ENCODE measurements around the gene CAMK4. TPM values are rescaled to one million over a fixed set of nuclear protein-coding genes. Genes with fewer than 3 reads are reported as not detected.
A peak's percentile ranks its signal among the peaks of the same experiment; 100 is the strongest.
"Not testable (repeated sequence)": the region's sequence is repeated elsewhere in the genome, so short reads cannot be mapped to it uniquely, and the experiment has no call there.

Gene CAMK4
- total RNA-seq, 2 donors from 2014 or later: 5.4 to 16.2 TPM

DNA sequence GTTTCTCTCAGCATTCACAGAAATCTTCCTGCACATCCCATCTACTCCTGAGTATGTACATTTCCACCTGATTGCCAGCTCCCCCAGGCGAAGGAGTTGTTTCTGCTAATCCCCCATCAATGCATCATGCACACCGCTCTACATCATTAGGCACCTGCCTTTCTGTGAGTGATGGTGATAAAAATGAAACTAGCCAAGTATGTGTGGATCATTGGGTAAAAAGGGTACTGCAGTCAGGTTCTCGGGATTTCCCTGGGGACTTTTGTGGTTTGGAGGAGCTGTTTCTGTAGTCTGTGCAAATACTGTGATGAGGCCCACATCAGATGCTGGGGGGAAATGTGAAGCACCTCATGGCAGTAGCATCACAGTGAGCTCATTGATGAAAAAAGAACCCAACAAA is 30.4 kb downstream of the CAMK4 start:
- peak overlapping the region; percentile 61 for H3K4me3 Mint-ChIP-seq
- peak; percentile 73 for DNase-seq (ENCODE audit: low spot score)
- H3K9me3 Mint-ChIP-seq: no peaks in the 10 kb centered on the region
- peaks cover 9 to 14% of the 10 kb centered on the region in 2 donors for H3K4me1 Mint-ChIP-seq (ENCODE audit: low read depth in 2 of 2)
- H3K27ac Mint-ChIP-seq: peak overlapping the region in 1 of 2 donors; percentile 60
- ATAC-seq: peak; percentile 91 to 92
- H3K36me3 Mint-ChIP-seq: no peaks in the 10 kb centered on the region
- H3K27me3 Mint-ChIP-seq: peaks cover 0 to 4% of the 10 kb centered on the region in 2 donors

DNA sequence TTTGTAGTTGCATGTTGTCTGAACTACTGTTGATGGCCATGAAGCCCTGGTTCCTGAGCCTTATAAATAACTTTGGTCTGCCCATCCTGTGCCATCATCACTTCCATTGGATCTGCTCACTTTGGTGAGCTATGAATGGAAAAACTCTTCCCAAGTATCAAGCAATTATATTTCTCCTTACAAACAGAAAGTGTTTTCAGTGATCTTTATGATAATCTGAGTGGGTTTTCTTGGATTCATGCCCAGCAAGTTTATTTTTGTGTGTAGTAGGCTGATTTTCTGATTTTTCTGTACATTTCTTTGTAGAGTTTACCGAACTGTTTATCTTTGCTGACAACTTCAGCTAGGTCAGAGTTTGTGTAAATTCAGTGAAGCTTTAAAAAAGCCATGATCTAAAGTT is 31.0 kb downstream of the CAMK4 start:
- Mint-ChIP-seq H3K4me3 (peak overlapping the region; percentile 61), H3K9me3 (no peaks in the 10 kb centered on the region), H3K27me3 (peaks cover 0 to 4% of the 10 kb centered on the region in 2 donors), H3K27ac (peak overlapping the region; percentile 57 to 60), H3K4me1 (ENCODE audit: low read depth in 2 of 2) (peaks cover 9 to 14% of the 10 kb centered on the region in 2 donors), H3K36me3 (no peaks in the 10 kb centered on the region)
- DNase-seq (ENCODE audit: low spot score) (no peak), ATAC-seq (peak in 1 of 2 donors; percentile 4)

DNA sequence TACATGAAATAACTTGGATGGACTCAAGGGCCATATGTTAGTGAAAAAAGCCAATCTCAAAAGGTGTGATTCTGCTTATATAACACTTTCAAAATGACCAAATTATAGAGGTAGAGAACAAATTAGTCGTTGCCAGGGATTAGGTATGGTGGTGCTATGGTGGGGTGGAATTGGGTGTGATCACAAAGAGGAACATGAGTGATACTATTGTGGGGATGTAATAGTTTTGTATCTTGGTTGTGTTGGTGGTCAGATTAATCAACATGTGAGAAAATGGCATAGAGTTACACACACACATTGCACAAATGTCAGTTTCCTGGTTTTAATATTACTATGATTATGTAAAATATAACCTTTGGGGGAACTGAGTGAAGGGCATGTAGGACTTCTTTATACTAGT is 31.9 kb downstream of the CAMK4 start:
- Mint-ChIP-seq H3K9me3 (no peaks in the 10 kb centered on the region), H3K4me3 (peak overlapping the region; percentile 61), H3K27me3 (peaks cover 0 to 4% of the 10 kb centered on the region in 2 donors), H3K27ac (peak overlapping the region; percentile 57 to 60), H3K4me1 (ENCODE audit: low read depth in 2 of 2) (peaks cover 9 to 14% of the 10 kb centered on the region in 2 donors), H3K36me3 (no peaks in the 10 kb centered on the region)
- no peak for DNase-seq (ENCODE audit: low spot score)
- ATAC-seq: peak; percentile 60 to 66

DNA sequence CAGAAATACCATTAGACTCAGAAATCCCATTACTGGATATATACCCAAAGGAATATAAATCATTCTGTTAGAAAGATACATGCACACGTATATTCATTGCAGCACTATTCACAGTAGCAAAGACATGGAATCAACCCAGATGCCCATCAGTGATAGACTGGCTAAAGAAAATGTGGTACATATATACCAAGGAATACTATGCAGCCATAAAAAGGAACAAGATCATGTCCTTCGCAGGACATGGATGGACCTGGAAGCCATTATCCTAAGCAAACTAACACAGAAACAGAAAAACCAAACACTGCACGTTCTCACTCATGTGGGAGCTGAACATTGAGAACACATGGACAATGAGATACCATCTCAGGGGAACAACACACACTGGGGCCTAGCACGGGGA is 33.4 kb downstream of the CAMK4 start:
- H3K27ac Mint-ChIP-seq; H3K9me3 Mint-ChIP-seq; H3K36me3 Mint-ChIP-seq; ATAC-seq; H3K27me3 Mint-ChIP-seq; H3K4me3 Mint-ChIP-seq; DNase-seq (ENCODE audit: low spot score): not testable (repeated sequence)
- H3K4me1 Mint-ChIP-seq (ENCODE audit: low read depth in 2 of 2): peaks cover 9 to 14% of the 10 kb centered on the region in 2 donors

DNA sequence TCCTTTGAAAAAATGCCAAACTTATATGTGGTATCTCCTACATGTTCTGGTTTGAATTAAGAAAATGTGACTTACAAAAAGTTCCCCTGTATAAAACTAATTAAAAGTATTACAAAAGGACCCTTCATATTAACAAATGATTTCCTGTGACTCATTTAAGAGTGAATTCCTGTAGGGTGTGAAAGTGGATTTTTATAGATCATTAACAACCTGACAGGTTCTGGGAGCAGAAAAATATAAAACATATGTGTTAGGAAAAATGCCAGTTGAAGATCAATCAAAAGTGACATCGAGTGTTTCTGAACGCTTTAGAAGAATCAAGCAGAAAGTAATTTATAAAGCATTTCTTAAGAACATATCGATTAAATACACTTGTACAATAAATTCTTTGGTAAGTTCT is 35.5 kb downstream of the CAMK4 start:
- peaks cover 8 to 11% of the 10 kb centered on the region in 2 donors for H3K4me1 Mint-ChIP-seq (ENCODE audit: low read depth in 2 of 2)
- peaks cover 0 to 2% of the 10 kb centered on the region in 2 donors for H3K27me3 Mint-ChIP-seq
- no peak overlapping the region for H3K27ac Mint-ChIP-seq
- DNase-seq (ENCODE audit: low spot score): no peak
- H3K36me3 Mint-ChIP-seq: no peaks in the 10 kb centered on the region
- peaks cover 1% of the 10 kb centered on the region for H3K9me3 Mint-ChIP-seq
- H3K4me3 Mint-ChIP-seq: no peak overlapping the region
- ATAC-seq: no peak

DNA sequence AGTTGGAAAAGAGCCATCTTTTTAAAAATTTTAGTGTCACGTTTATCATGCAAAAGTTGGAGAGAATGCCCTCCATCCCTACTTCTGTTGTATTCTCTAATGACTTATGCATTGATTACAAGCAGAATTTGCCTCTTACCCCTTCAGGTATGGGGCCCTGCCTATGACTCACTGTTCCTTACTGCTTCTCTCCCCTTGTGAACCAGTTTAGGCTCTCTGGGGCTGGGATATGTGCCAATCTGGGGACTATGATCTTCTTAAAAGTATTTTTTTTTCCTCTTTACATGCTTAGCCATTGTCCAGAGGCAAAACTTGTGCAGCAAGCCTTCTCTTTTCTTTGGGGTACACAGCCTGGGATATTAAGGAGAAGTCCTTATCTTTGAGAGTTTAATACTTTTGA is 37.4 kb downstream of the CAMK4 start:
- Mint-ChIP-seq H3K27ac (no peak overlapping the region), H3K4me1 (ENCODE audit: low read depth in 2 of 2) (no peaks in the 10 kb centered on the region), H3K9me3 (peaks cover 4% of the 10 kb centered on the region), H3K27me3 (peaks cover 0 to 2% of the 10 kb centered on the region in 2 donors), H3K4me3 (no peak overlapping the region), H3K36me3 (no peaks in the 10 kb centered on the region)
- ATAC-seq (no peak), DNase-seq (ENCODE audit: low spot score) (no peak)

DNA sequence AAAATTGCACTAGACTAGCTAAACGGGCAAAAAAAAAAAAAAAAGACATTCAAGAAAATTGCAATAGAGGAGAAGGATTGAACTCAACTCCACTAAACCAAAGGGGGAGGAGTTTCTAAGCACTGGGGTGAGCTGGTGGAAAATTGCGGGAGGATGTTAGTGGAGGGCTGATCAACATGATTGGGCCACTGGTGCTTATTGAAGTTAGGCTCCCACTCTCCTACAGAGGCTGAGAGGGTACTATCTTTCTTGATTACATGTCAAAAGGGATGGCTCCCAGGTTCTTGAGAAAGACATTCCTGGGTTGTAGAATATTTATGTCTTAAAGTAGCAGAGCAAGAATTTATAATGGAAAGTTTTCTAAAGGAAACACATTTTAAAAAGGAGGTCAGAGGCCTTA is 38.0 kb downstream of the CAMK4 start:
- Mint-ChIP-seq H3K27me3 (peaks cover 0 to 2% of the 10 kb centered on the region in 2 donors), H3K36me3 (no peaks in the 10 kb centered on the region), H3K9me3 (peaks cover 4% of the 10 kb centered on the region), H3K4me1 (ENCODE audit: low read depth in 2 of 2) (no peaks in the 10 kb centered on the region), H3K4me3 (no peak overlapping the region), H3K27ac (no peak overlapping the region)
- no peak for ATAC-seq
- no peak for DNase-seq (ENCODE audit: low spot score)

DNA sequence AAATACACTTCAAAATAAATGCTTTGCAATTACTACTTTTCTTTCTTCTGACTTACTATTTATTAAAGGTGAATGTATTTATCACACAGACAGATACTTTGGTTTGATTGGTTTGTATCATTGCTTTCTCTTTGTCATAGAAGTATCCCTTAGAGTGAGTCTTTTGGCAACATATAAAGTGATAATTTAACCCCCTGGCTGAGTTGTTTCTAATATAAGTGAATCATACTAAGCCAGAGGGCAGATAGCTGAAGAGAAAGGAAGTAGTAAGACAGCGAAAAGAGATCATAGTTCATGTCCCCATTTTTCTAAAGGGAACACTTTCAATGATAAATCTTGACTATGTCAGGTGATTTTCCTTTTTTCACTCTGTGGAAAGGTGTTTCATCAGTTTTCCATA is 38.6 kb downstream of the CAMK4 start:
- Mint-ChIP-seq H3K4me3 (no peak overlapping the region), H3K9me3 (peaks cover 4% of the 10 kb centered on the region), H3K27me3 (peaks cover 0 to 2% of the 10 kb centered on the region in 2 donors), H3K36me3 (no peaks in the 10 kb centered on the region), H3K4me1 (ENCODE audit: low read depth in 2 of 2) (no peaks in the 10 kb centered on the region), H3K27ac (no peak overlapping the region)
- no peak for DNase-seq (ENCODE audit: low spot score)
- ATAC-seq: no peak

DNA sequence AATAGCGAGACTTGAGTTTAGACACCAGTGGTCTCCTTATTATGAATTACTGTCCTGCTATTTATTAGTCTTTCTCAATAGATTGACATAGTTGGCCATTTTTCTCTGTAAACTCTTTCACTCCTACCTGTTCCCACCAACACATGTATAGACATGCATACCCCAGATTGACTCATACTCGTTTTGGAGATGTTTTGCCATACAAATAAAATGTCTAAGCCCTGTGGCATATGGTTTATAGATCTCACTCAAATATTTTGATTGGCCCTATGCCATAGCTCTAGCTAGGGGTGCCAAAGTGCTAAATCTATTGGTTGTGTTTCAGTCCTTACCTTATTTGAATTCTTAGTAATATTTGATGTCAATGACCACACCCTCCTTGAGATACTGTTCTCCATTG is 42.3 kb downstream of the CAMK4 start:
- DNase-seq (ENCODE audit: low spot score): no peak
- peaks cover 0 to 6% of the 10 kb centered on the region in 2 donors for H3K27me3 Mint-ChIP-seq
- ATAC-seq: no peak
- H3K36me3 Mint-ChIP-seq: peaks cover 6% of the 10 kb centered on the region
- no peaks in the 10 kb centered on the region for H3K4me1 Mint-ChIP-seq (ENCODE audit: low read depth in 2 of 2)
- H3K9me3 Mint-ChIP-seq: peaks cover 10% of the 10 kb centered on the region
- H3K27ac Mint-ChIP-seq: no peak overlapping the region
- H3K4me3 Mint-ChIP-seq: no peak overlapping the region

DNA sequence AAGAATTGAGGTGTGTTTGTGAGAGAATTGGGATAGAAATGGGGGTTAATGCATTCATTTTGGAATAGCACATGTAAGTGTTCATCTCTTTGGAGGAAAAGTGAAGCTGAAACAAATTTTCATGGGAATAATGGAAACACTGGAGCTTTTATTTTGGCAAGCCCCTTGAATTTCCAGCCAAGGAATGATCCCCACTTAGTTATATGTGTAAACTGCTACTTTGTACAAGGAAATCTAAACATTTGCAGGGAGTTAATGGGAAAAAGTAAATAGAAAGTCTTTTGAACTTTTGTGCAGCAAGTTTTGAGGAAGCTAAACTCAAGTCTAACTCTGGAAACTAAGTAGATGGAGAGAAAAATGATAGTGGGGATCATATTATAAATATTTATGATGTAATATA is 44.1 kb downstream of the CAMK4 start:
- DNase-seq (ENCODE audit: low spot score) (no peak), ATAC-seq (no peak)
- no peak overlapping the region for H3K27ac Mint-ChIP-seq
- H3K27me3 Mint-ChIP-seq: peaks cover 0 to 10% of the 10 kb centered on the region in 2 donors
- peaks cover 10% of the 10 kb centered on the region for H3K9me3 Mint-ChIP-seq
- peaks cover 6% of the 10 kb centered on the region for H3K36me3 Mint-ChIP-seq
- no peaks in the 10 kb centered on the region for H3K4me1 Mint-ChIP-seq (ENCODE audit: low read depth in 2 of 2)
- no peak overlapping the region for H3K4me3 Mint-ChIP-seq

DNA sequence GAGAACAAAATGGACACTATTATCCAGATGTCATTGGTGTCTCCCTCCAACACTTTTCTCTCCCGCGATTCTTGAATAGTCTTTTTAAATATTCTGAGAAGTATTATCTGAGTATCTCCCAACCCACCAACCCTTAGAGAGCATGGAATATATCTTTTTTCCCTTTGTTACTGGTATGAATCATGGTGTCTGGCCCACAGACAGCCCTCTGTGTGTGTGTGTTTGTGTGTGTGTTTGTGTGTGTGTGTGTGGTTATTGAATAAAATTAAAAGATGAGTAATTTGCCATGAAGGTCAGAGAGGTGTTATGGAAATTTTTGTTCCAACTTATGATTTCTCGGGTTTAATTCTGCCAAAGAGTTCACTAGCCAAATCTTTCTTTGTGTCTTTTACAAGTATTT is 47.7 kb downstream of the CAMK4 start:
- H3K27ac Mint-ChIP-seq: no peak overlapping the region
- H3K36me3 Mint-ChIP-seq: peaks cover 6% of the 10 kb centered on the region
- H3K9me3 Mint-ChIP-seq: peaks cover 6% of the 10 kb centered on the region
- no peak for ATAC-seq
- DNase-seq (ENCODE audit: low spot score): no peak
- H3K4me3 Mint-ChIP-seq: no peak overlapping the region
- peaks cover 0 to 10% of the 10 kb centered on the region in 2 donors for H3K27me3 Mint-ChIP-seq
- H3K4me1 Mint-ChIP-seq (ENCODE audit: low read depth in 2 of 2): no peaks in the 10 kb centered on the region

DNA sequence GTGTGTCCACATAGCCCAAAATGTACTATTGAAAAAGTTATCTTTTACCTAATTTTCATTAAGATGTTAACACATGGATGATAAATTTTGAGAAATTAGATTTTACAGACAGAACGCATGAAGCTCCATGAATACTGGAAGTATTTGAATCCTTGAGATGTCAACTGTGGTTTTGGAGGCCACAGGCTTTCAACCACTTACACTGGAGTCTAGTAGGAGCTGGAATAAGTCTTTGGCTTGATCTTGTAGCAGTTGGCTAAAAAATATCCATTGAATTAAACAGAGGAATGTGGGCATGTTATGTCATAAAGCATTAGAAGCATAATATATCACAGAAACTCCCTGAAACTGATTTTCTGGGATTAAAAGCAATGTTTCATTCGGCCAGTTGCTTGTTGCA is 52.9 kb downstream of the CAMK4 start:
- DNase-seq (ENCODE audit: low spot score): no peak
- Mint-ChIP-seq H3K36me3 (no peaks in the 10 kb centered on the region), H3K4me1 (ENCODE audit: low read depth in 2 of 2) (no peaks in the 10 kb centered on the region), H3K4me3 (no peak overlapping the region), H3K27me3 (no peaks in the 10 kb centered on the region), H3K27ac (no peak overlapping the region), H3K9me3 (no peaks in the 10 kb centered on the region)
- ATAC-seq: no peak

DNA sequence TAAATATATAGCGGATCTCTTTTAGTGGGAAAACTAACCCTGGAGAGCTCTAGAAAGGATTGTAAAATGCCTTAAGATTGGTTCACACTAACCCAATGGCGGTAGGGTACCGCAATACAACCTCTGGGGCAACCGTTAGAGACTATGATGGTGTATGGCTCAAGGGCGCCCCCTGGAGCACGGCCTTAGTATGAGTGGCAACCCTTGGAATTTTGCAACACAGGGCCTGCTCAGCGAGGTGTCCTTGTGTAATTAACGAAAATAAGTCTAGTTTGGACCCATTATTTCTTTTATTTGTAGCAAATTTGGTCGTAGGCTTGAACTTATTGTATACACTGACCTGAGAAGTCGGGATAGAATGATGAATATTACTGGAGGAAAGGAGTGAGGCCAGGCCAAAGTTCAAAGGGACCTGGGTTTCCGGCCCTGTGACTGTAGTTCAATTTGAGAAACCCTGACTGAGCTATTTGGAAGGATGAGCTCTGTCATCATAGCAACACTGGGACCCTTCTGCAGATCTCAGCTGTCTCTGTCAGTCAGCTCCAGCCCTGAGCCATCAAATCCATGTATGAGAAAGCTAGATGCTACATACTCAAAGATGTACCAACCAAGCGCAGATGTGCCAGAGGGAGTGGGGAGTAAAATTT is 54.8 kb downstream of the CAMK4 start:
- Mint-ChIP-seq H3K4me3 (no peak overlapping the region), H3K36me3 (no peaks in the 10 kb centered on the region), H3K27ac (no peak overlapping the region), H3K4me1 (ENCODE audit: low read depth in 2 of 2) (no peaks in the 10 kb centered on the region), H3K27me3 (no peaks in the 10 kb centered on the region), H3K9me3 (no peaks in the 10 kb centered on the region)
- peak; percentile 72 for DNase-seq (ENCODE audit: low spot score)
- peak; percentile 82 to 87 for ATAC-seq

DNA sequence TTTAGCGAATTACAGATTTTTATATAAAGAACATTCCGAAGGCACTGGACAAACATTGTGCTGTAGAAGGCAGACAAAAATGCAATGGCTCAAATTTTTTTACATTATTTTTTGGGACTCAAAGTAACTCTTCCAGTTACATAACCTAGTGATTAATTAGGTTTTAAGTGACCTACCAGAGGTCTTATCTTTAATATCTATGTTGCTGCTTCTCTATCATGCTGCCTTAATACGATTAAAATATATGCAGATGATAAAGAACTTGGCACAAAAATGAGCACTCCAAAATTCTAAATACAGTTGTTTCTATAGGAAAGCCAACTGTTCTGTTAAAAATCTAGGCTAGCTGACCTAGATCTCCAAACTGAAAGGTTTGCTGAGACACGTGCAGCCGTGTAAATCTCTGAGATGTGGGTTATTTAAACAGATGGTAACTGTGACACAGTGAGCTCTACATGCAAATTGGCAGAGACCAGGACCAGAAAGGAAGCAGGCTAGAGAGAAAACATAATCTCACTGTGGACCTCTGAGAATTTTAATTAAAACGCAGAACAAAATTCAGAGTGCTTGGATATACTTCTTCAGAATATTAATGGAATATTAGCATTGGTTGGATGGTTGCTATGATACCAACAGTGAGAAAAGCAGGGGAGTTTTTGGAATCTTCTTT is 56.2 kb downstream of the CAMK4 start:
- H3K27ac Mint-ChIP-seq: no peak overlapping the region
- no peak for DNase-seq (ENCODE audit: low spot score)
- no peaks in the 10 kb centered on the region for H3K9me3 Mint-ChIP-seq
- H3K27me3 Mint-ChIP-seq: no peaks in the 10 kb centered on the region
- H3K36me3 Mint-ChIP-seq: no peaks in the 10 kb centered on the region
- H3K4me1 Mint-ChIP-seq (ENCODE audit: low read depth in 2 of 2): no peaks in the 10 kb centered on the region
- H3K4me3 Mint-ChIP-seq: no peak overlapping the region
- no peak for ATAC-seq

All from natural killer cell treated with Interleukin-12 subunit alpha and Interleukin-12 subunit beta and Interleukin-15 and Interleukin-18, amount 100 ng/mL, for 72 hours (primary cell).